DND-41 (cell line): ENCODE data around the gene CTNS.

Experiments used
- CTCF ChIP-seq: IDR thresholded peaks from 2 replicates; pipeline ENCODE4 v1.5.1; 2012; ENCODE audit warnings: borderline replicate concordance, low read length, moderate library complexity, mild to moderate bottlenecking; ENCODE audit not compliant: poor library complexity, severe bottlenecking; ENCODE audit errors: extremely low read depth
- EZH2 ChIP-seq: IDR thresholded peaks from 3 replicates; pipeline ENCODE4 v1.6.1; 2012; ENCODE audit warnings: borderline replicate concordance, low read depth, mild to moderate bottlenecking, moderate library complexity, low read length, inconsistent platforms; ENCODE audit not compliant: severe bottlenecking

- no peak for TF ChIP-seq EZH2
- TF ChIP-seq CTCF = no peak
Observed at GRCh38 chr17:3596804-3597464, 39.6 kb upstream of the CTNS start.
